Measurements from ENCODE around the gene PRMT6.

Gene PRMT6

GRCh38 chr1:107076841-107077240 lies 20.4 kb downstream of the PRMT6 start:
- Histone ChIP-seq H3K4ac (ENCODE audit: low read depth, low read length) (no peak overlapping the region), H2BK12ac (ENCODE audit: low read length) (no peak overlapping the region), H3K27ac (ENCODE audit: low read depth, low read length) (no peak overlapping the region), H3K79me1 (ENCODE audit: low read length) (no peaks in the 10 kb centered on the region), H2AFZ (ENCODE audit: insufficient read depth, low read length, poor library complexity) (no peak overlapping the region), H3K18ac (ENCODE audit: low read length) (no peak overlapping the region), H3K4me1 (ENCODE audit: control insufficient read depth in 1 of 2, insufficient read depth in 2 of 2, low read length in 2 of 2) (no peaks in the 10 kb centered on the region), H3K27me3 (ENCODE audit: insufficient read depth, low read length) (no peaks in the 10 kb centered on the region), H3K4me3 (ENCODE audit: low read depth, low read length) (no peak overlapping the region), H2BK5ac (ENCODE audit: low read depth, low read length, poor library complexity) (no peak overlapping the region), H3K14ac (ENCODE audit: low read length) (no peak overlapping the region), H3K36me3 (ENCODE audit: control insufficient read depth in 1 of 2, insufficient read depth in 2 of 2, low read length in 2 of 2) (no peaks in the 10 kb centered on the region), H3K79me2 (ENCODE audit: control insufficient read depth, insufficient read depth, low read length, poor library complexity) (no peaks in the 10 kb centered on the region), H4K8ac (ENCODE audit: low read depth, low read length) (no peak overlapping the region), H3K9me3 (ENCODE audit: insufficient read depth, low read depth, low read length) (no peaks in the 10 kb centered on the region), H3K23ac (ENCODE audit: low read length) (no peak overlapping the region), H3K4me2 (ENCODE audit: low read length) (no peak overlapping the region), H2BK120ac (ENCODE audit: insufficient read depth, low read length, poor library complexity) (no peak overlapping the region), H3K9ac (ENCODE audit: low read length) (no peak overlapping the region), H2AK5ac (ENCODE audit: low read length) (no peak overlapping the region), H4K91ac (ENCODE audit: low read depth, low read length) (no peak overlapping the region), H4K12ac (ENCODE audit: low read depth, low read length) (no peak overlapping the region)
- WGBS (ENCODE audit: extremely low coverage, insufficient coverage, insufficient read length): no CpG with 5 or more reads among the region's 5 CpGs
- DNase-seq: no peak

- H3K23ac ChIP-seq (ENCODE audit: low read length): no peak overlapping the region
- H3K14ac ChIP-seq (ENCODE audit: low read length): no peak overlapping the region
- no peak overlapping the region for H2AFZ ChIP-seq (ENCODE audit: insufficient read depth, low read length, poor library complexity)
- no peak overlapping the region for H3K4me3 ChIP-seq (ENCODE audit: low read depth, low read length)
- H2AK5ac ChIP-seq (ENCODE audit: low read length): no peak overlapping the region
- H4K12ac ChIP-seq (ENCODE audit: low read depth, low read length): no peak overlapping the region
- H2BK12ac ChIP-seq (ENCODE audit: low read length): no peak overlapping the region
- no CpG with 5 or more reads among the region's 1 CpG for WGBS (ENCODE audit: extremely low coverage, insufficient coverage, insufficient read length)
- H4K8ac ChIP-seq (ENCODE audit: low read depth, low read length): no peak overlapping the region
- H4K91ac ChIP-seq (ENCODE audit: low read depth, low read length): no peak overlapping the region
- H3K27ac ChIP-seq (ENCODE audit: low read depth, low read length): no peak overlapping the region
- H3K79me1 ChIP-seq (ENCODE audit: low read length): no peaks in the 10 kb centered on the region
- H3K79me2 ChIP-seq (ENCODE audit: control insufficient read depth, insufficient read depth, low read length, poor library complexity): no peaks in the 10 kb centered on the region
- no peaks in the 10 kb centered on the region for H3K9me3 ChIP-seq (ENCODE audit: insufficient read depth, low read depth, low read length)
- H3K18ac ChIP-seq (ENCODE audit: low read length): no peak overlapping the region
- no peak for DNase-seq
- no peak overlapping the region for H3K4me2 ChIP-seq (ENCODE audit: low read length)
- H2BK120ac ChIP-seq (ENCODE audit: insufficient read depth, low read length, poor library complexity): no peak overlapping the region
- H3K4me1 ChIP-seq (ENCODE audit: control insufficient read depth in 1 of 2, insufficient read depth in 2 of 2, low read length in 2 of 2): no peaks in the 10 kb centered on the region
- H3K9ac ChIP-seq (ENCODE audit: low read length): no peak overlapping the region
- H3K27me3 ChIP-seq (ENCODE audit: insufficient read depth, low read length): no peaks in the 10 kb centered on the region
- no peak overlapping the region for H3K4ac ChIP-seq (ENCODE audit: low read depth, low read length)
- H2BK5ac ChIP-seq (ENCODE audit: low read depth, low read length, poor library complexity): no peak overlapping the region
- H3K36me3 ChIP-seq (ENCODE audit: control insufficient read depth in 1 of 2, insufficient read depth in 2 of 2, low read length in 2 of 2): no peaks in the 10 kb centered on the region
Measured at GRCh38 chr1:107079249-107079648, 22.8 kb downstream of the PRMT6 start.

- no peaks in the 10 kb centered on the region for H3K9me3 ChIP-seq (ENCODE audit: insufficient read depth, low read depth, low read length)
- no peak overlapping the region for H2BK120ac ChIP-seq (ENCODE audit: insufficient read depth, low read length, poor library complexity)
- H3K79me2 ChIP-seq (ENCODE audit: control insufficient read depth, insufficient read depth, low read length, poor library complexity): no peaks in the 10 kb centered on the region
- H2AFZ ChIP-seq (ENCODE audit: insufficient read depth, low read length, poor library complexity): no peak overlapping the region
- H3K18ac ChIP-seq (ENCODE audit: low read length): no peak overlapping the region
- H3K79me1 ChIP-seq (ENCODE audit: low read length): no peaks in the 10 kb centered on the region
- H3K23ac ChIP-seq (ENCODE audit: low read length): no peak overlapping the region
- WGBS (ENCODE audit: extremely low coverage, insufficient coverage, insufficient read length): 100% methylated on average over 1 of the region's 2 CpGs
- H2BK5ac ChIP-seq (ENCODE audit: low read depth, low read length, poor library complexity): no peak overlapping the region
- no peaks in the 10 kb centered on the region for H3K36me3 ChIP-seq (ENCODE audit: control insufficient read depth in 1 of 2, insufficient read depth in 2 of 2, low read length in 2 of 2)
- H3K4me2 ChIP-seq (ENCODE audit: low read length): no peak overlapping the region
- no peak overlapping the region for H3K4ac ChIP-seq (ENCODE audit: low read depth, low read length)
- no peak for DNase-seq
- no peak overlapping the region for H3K27ac ChIP-seq (ENCODE audit: low read depth, low read length)
- no peak overlapping the region for H4K91ac ChIP-seq (ENCODE audit: low read depth, low read length)
- no peak overlapping the region for H4K12ac ChIP-seq (ENCODE audit: low read depth, low read length)
- no peak overlapping the region for H2BK12ac ChIP-seq (ENCODE audit: low read length)
- no peak overlapping the region for H3K4me3 ChIP-seq (ENCODE audit: low read depth, low read length)
- H3K14ac ChIP-seq (ENCODE audit: low read length): no peak overlapping the region
- no peak overlapping the region for H2AK5ac ChIP-seq (ENCODE audit: low read length)
- H3K9ac ChIP-seq (ENCODE audit: low read length): no peak overlapping the region
- no peaks in the 10 kb centered on the region for H3K27me3 ChIP-seq (ENCODE audit: insufficient read depth, low read length)
- no peaks in the 10 kb centered on the region for H3K4me1 ChIP-seq (ENCODE audit: control insufficient read depth in 1 of 2, insufficient read depth in 2 of 2, low read length in 2 of 2)
- no peak overlapping the region for H4K8ac ChIP-seq (ENCODE audit: low read depth, low read length)
Measured at GRCh38 chr1:107081102-107081501, 24.6 kb downstream of the PRMT6 start.

GRCh38 chr1:107091418-107091817 lies 34.9 kb downstream of the PRMT6 start:
- WGBS (ENCODE audit: extremely low coverage, insufficient coverage, insufficient read length): no CpG with 5 or more reads among the region's 1 CpG
- no peaks in the 10 kb centered on the region for H3K79me1 ChIP-seq (ENCODE audit: low read length)
- H3K18ac ChIP-seq (ENCODE audit: low read length): no peak overlapping the region
- no peaks in the 10 kb centered on the region for H3K4me1 ChIP-seq (ENCODE audit: control insufficient read depth in 1 of 2, insufficient read depth in 2 of 2, low read length in 2 of 2)
- H3K27ac ChIP-seq (ENCODE audit: low read depth, low read length): no peak overlapping the region
- H3K27me3 ChIP-seq (ENCODE audit: insufficient read depth, low read length): no peaks in the 10 kb centered on the region
- no peaks in the 10 kb centered on the region for H3K79me2 ChIP-seq (ENCODE audit: control insufficient read depth, insufficient read depth, low read length, poor library complexity)
- no peak overlapping the region for H2BK12ac ChIP-seq (ENCODE audit: low read length)
- no peak overlapping the region for H2AFZ ChIP-seq (ENCODE audit: insufficient read depth, low read length, poor library complexity)
- no peak overlapping the region for H4K8ac ChIP-seq (ENCODE audit: low read depth, low read length)
- DNase-seq: no peak
- no peak overlapping the region for H3K23ac ChIP-seq (ENCODE audit: low read length)
- no peak overlapping the region for H2BK5ac ChIP-seq (ENCODE audit: low read depth, low read length, poor library complexity)
- H3K9ac ChIP-seq (ENCODE audit: low read length): no peak overlapping the region
- H4K91ac ChIP-seq (ENCODE audit: low read depth, low read length): no peak overlapping the region
- no peaks in the 10 kb centered on the region for H3K9me3 ChIP-seq (ENCODE audit: insufficient read depth, low read depth, low read length)
- H3K4ac ChIP-seq (ENCODE audit: low read depth, low read length): no peak overlapping the region
- H2AK5ac ChIP-seq (ENCODE audit: low read length): no peak overlapping the region
- no peak overlapping the region for H3K4me3 ChIP-seq (ENCODE audit: low read depth, low read length)
- no peak overlapping the region for H3K4me2 ChIP-seq (ENCODE audit: low read length)
- no peak overlapping the region for H2BK120ac ChIP-seq (ENCODE audit: insufficient read depth, low read length, poor library complexity)
- no peaks in the 10 kb centered on the region for H3K36me3 ChIP-seq (ENCODE audit: control insufficient read depth in 1 of 2, insufficient read depth in 2 of 2, low read length in 2 of 2)
- H4K12ac ChIP-seq (ENCODE audit: low read depth, low read length): no peak overlapping the region
- H3K14ac ChIP-seq (ENCODE audit: low read length): no peak overlapping the region

Measured in trophoblast cell (in vitro differentiated cells and primary cell).